Measurements from ENCODE around the gene ARHGAP42.

ARHGAP42 gene

GRCh38 chr11:100918551-100919500 is 231.7 kb downstream of the ARHGAP42 start:
- no peak for DNase-seq (ENCODE audit: low read depth)

GRCh38 chr11:100920593-100920992 is 233.5 kb downstream of the ARHGAP42 start:
- DNase-seq (ENCODE audit: low read depth) = no peak

GRCh38 chr11:100922121-100922520 is 235.0 kb downstream of the ARHGAP42 start:
- DNase-seq (ENCODE audit: low read depth) = no peak

GRCh38 chr11:100923555-100923954 is 236.5 kb downstream of the ARHGAP42 start:
- DNase-seq (ENCODE audit: low read depth) = no peak

- no peak for DNase-seq (ENCODE audit: low read depth)
Observed at GRCh38 chr11:100925935-100926334, 238.8 kb downstream of the ARHGAP42 start.

GRCh38 chr11:100927579-100927978 is 240.5 kb downstream of the ARHGAP42 start:
- DNase-seq (ENCODE audit: low read depth) = no peak

GRCh38 chr11:100928426-100928825 is 241.3 kb downstream of the ARHGAP42 start:
- no peak for DNase-seq (ENCODE audit: low read depth)

- no peak for DNase-seq (ENCODE audit: low read depth)
Observed at GRCh38 chr11:100929377-100929776, 242.3 kb downstream of the ARHGAP42 start.

- DNase-seq (ENCODE audit: low read depth) = no peak
Observed at GRCh38 chr11:100930185-100930778, 243.2 kb downstream of the ARHGAP42 start.

GRCh38 chr11:100932474-100933100 is 245.5 kb downstream of the ARHGAP42 start:
- DNase-seq (ENCODE audit: low read depth) = no peak

GRCh38 chr11:100936781-100937180 is 249.7 kb downstream of the ARHGAP42 start:
- no peak for DNase-seq (ENCODE audit: low read depth)

- no peak for DNase-seq (ENCODE audit: low read depth)
Observed at GRCh38 chr11:100939571-100939970, 252.5 kb downstream of the ARHGAP42 start.

- DNase-seq (ENCODE audit: low read depth) = no peak
Observed at GRCh38 chr11:100940111-100940510, 253.0 kb downstream of the ARHGAP42 start.

- DNase-seq (ENCODE audit: low read depth) = no peak
Observed at GRCh38 chr11:100941033-100941432, 253.9 kb downstream of the ARHGAP42 start.

GRCh38 chr11:100942016-100942415 is 254.9 kb downstream of the ARHGAP42 start:
- no peak for DNase-seq (ENCODE audit: low read depth)

- DNase-seq (ENCODE audit: low read depth) = no peak
Observed at GRCh38 chr11:100948936-100949335, 261.8 kb downstream of the ARHGAP42 start.

- no peak for DNase-seq (ENCODE audit: low read depth)
Observed at GRCh38 chr11:100949443-100949842, 262.4 kb downstream of the ARHGAP42 start.

- no peak for DNase-seq (ENCODE audit: low read depth)
Observed at GRCh38 chr11:100955318-100955717, 268.2 kb downstream of the ARHGAP42 start.

- DNase-seq (ENCODE audit: low read depth) = no peak
Observed at GRCh38 chr11:100956351-100956750, 269.3 kb downstream of the ARHGAP42 start.

- no peak for DNase-seq (ENCODE audit: low read depth)
Observed at GRCh38 chr11:100957499-100957898, 270.4 kb downstream of the ARHGAP42 start.

- no peak for DNase-seq (ENCODE audit: low read depth)
Observed at GRCh38 chr11:100961633-100962032, 274.5 kb downstream of the ARHGAP42 start.

- no peak for DNase-seq (ENCODE audit: low read depth)
Observed at GRCh38 chr11:100963375-100963774, 276.3 kb downstream of the ARHGAP42 start.

GRCh38 chr11:100964435-100964834 is 277.3 kb downstream of the ARHGAP42 start:
- no peak for DNase-seq (ENCODE audit: low read depth)
